GM12878 (cell line): ENCODE measurements around the gene FAM184B. TPM values are rescaled to one million over a fixed set of nuclear protein-coding genes. Genes with fewer than 3 reads are reported as not detected.

Source experiments
- ATAC-seq: fragments of 200-7000 bp; cut with Tn5 transposase; 3 replicates; pipeline ENCODE4 v1.9.1; 2020; ENCODE audit warnings: mild to moderate bottlenecking, moderate library complexity
- BruUV-seq: library from RNA; stranded (reverse); fragments of 400-500 nt; replicated peaks from 2 replicates; lab custom pipeline; 2021; lab: Mats Ljungman, UMichigan
- CTCF ChIA-PET: fragments of 300-600 bp; sonication (Branson Sonifier 250); formaldehyde crosslinking; extraction: SDS; loops from one replicate; lab custom pipeline; 2021; ENCODE audit warnings: inconsistent platforms; lab: Yijun Ruan, JAX
- POLR2A ChIA-PET: fragments of 350-600 bp; formaldehyde crosslinking; extraction: SDS; loops from one replicate; lab custom pipeline; 2021; ENCODE audit warnings: inconsistent platforms; lab: Charles Lee
- RAD21 ChIA-PET: fragments of 300-600 bp; sonication (Branson Sonifier 250); formaldehyde crosslinking; loops from one replicate; lab custom pipeline; 2023; ENCODE audit warnings: antibody characterized with exemption; ENCODE audit not compliant: unreplicated experiment; lab: Charles Lee
- SMC1A ChIA-PET: fragments of 300-600 bp; sonication (Branson Sonifier 250); formaldehyde crosslinking; loops from one replicate; lab custom pipeline; 2023; ENCODE audit not compliant: unreplicated experiment, uncharacterized antibody; lab: Charles Lee
- DNase-seq: peaks from one replicate; pipeline ENCODE4 v3.0.0-alpha.2; 2011; ENCODE audit warnings: low read depth, low spot score
- FAIRE-seq: peaks from 3 replicates; lab custom pipeline; 2011; peaks lifted over from hg19 to GRCh38; lab: Jason Lieb, UNC
- H2AFZ ChIP-seq: 2 replicates; pipeline ENCODE4 v1.6.0; 2011; ENCODE audit warnings: low read depth, low read length, control low read depth; ENCODE audit not compliant: control insufficient read depth
- H3K27ac ChIP-seq: 2 replicates; pipeline ENCODE4 v1.5.1; 2011; ENCODE audit warnings: control low read depth; ENCODE audit not compliant: control insufficient read depth, insufficient read depth
- H3K27me3 ChIP-seq, 2 experiments: replicated peaks in 1 of 2; 2 replicates each; pipeline versions ENCODE4 v1.6.0 to v1.6.1; 2011; ENCODE audit warnings: low read length in 1 of 2; ENCODE audit not compliant: control insufficient read depth in 2 of 2, insufficient read depth in 2 of 2
- H3K36me3 ChIP-seq, 2 experiments: 2 replicates each; pipeline ENCODE4 v1.5.1; 2011; ENCODE audit warnings: low read length in 1 of 2; ENCODE audit not compliant: control insufficient read depth in 2 of 2, insufficient read depth in 2 of 2
- H3K4me1 ChIP-seq: 2 replicates; pipeline ENCODE4 v1.6.1; 2011; ENCODE audit warnings: mild to moderate bottlenecking, low read length, moderate library complexity, mixed read lengths; ENCODE audit not compliant: control insufficient read depth, insufficient read depth
- H3K4me2 ChIP-seq: 2 replicates; pipeline ENCODE4 v1.6.0; 2011; ENCODE audit warnings: control low read depth; ENCODE audit not compliant: control insufficient read depth, insufficient read depth
- H3K4me3 ChIP-seq: fragments of 200-600 bp; sonication (generic); 2 replicates; pipeline ENCODE4 v1.5.1; 2016
- H3K79me2 ChIP-seq: 2 replicates; pipeline ENCODE4 v1.6.0; 2011; ENCODE audit warnings: low read length; ENCODE audit not compliant: control insufficient read depth, insufficient read depth
- H3K9ac ChIP-seq: 2 replicates; pipeline ENCODE4 v1.8.0; 2011; ENCODE audit warnings: low read length, control low read depth, mixed read lengths; ENCODE audit not compliant: control insufficient read depth, insufficient read depth
- H3K9me3 ChIP-seq: replicated peaks from 3 replicates; pipeline ENCODE4 v1.5.1; 2011; ENCODE audit warnings: mild to moderate bottlenecking, low read length; ENCODE audit not compliant: control insufficient read depth, insufficient read depth
- H4K20me1 ChIP-seq: 2 replicates; pipeline ENCODE4 v1.6.0; 2011; ENCODE audit not compliant: control insufficient read depth, insufficient read depth
- BRCA1 ChIP-seq: IDR thresholded peaks from 2 replicates; pipeline ENCODE4 v1.6.1; 2011; ENCODE audit warnings: low read depth, low read length, improper control_type of control experiment
- CTCF ChIP-seq, 3 experiments: IDR thresholded peaks in 2 of 3; conservative IDR thresholded peaks in 1 of 3; 2 replicates each; pipeline ENCODE4 v1.5.1; 2011; ENCODE audit warnings: low read depth in 3 of 3, low read length in 3 of 3, mild to moderate bottlenecking in 3 of 3, control low read depth in 2 of 3, moderate library complexity in 2 of 3, inconsistent platforms in 1 of 3, mixed read lengths in 1 of 3; ENCODE audit not compliant: control insufficient read depth in 2 of 3, insufficient read depth in 1 of 3; ENCODE audit errors: extremely low read depth in 1 of 3
- MLLT1 ChIP-seq: fragments of 450-650 bp; IDR thresholded peaks from 2 replicates; pipeline ENCODE4 v1.6.1; 2016; ENCODE audit warnings: mild to moderate bottlenecking
- SMC3 ChIP-seq: IDR thresholded peaks from 2 replicates; pipeline ENCODE4 v1.6.1; 2011; ENCODE audit warnings: low read length, improper control_type of control experiment, borderline replicate concordance
- SUPT20H ChIP-seq: IDR thresholded peaks from 2 replicates; pipeline ENCODE4 v1.6.1; 2011; ENCODE audit warnings: low read depth, mild to moderate bottlenecking, low read length, moderate library complexity, borderline replicate concordance; ENCODE audit not compliant: control insufficient read depth
- ZBTB11 ChIP-seq: fragments of 450-650 bp; formaldehyde crosslinking; IDR thresholded peaks from 2 replicates; pipeline ENCODE4 v1.5.0; 2022; ENCODE audit warnings: mild to moderate bottlenecking, missing genetic modification characterization
- WGBS: methylation state at CpG from one replicate; pipeline ENCODE4 v1.1.6; 2016; ENCODE audit warnings: low lambda C conversion rate; ENCODE audit not compliant: insufficient replicate concordance, insufficient coverage; ENCODE audit errors: missing lambda C conversion rate; 5-methylcytosine and 5-hydroxymethylcytosine counted together
- in situ Hi-C: fragments of 300-500 bp; cut with MboI; formaldehyde crosslinking; loops from 9 replicates; pipeline ENCODE4 v1.14.3; 2018; ENCODE audit warnings: mixed read lengths
- intact Hi-C: fragments of 100-400 bp; cut with micrococcal nuclease; formaldehyde crosslinking; loops from one replicate; pipeline ENCODE4 v1.14.2; 2022; ENCODE audit not compliant: unreplicated experiment
- polyA plus RNA-seq, 11 experiments: library from polyadenylated mRNA; depleted of rRNA in 4 of 11; unstranded in 6 of 11; stranded (reverse) in 5 of 11; fragments of >200 nt; fragmentation: Nextera tagmentation in 4 of 11; fragmentation: Illumina TruSeq in 1 of 11; extraction: Ambion mirVana in 4 of 11; extraction: Trizol in 1 of 11; gene quantifications; 1 replicate in 1 of 11; 2 replicates in 10 of 11; pipeline versions ENCODE4 v1.2.1 to v1.2.3, GENCODE V29; 2011 to 2016; ENCODE audit warnings: inconsistent platforms in 2 of 11, missing spikeins in 2 of 11, low read depth in 1 of 11
- total RNA-seq, 4 experiments: library from RNA; depleted of rRNA in 3 of 4; stranded (reverse); fragments of >200 nt in 3 of 4; fragmentation: Illumina TruSeq in 1 of 4; extraction: Trizol in 1 of 4; gene quantifications; 2 replicates each; pipeline versions ENCODE4 v1.2.1 to v1.2.3, GENCODE V29; 2013 to 2021

Gene FAM184B
- total and polyA plus RNA-seq, 10 of the 15 experiments (the other 5 are each of a cell fraction or from before 2014, with no cell fraction given): under 0.01 TPM; not detected in 9

- no peaks in the 10 kb centered on the region for H3K27me3 ChIP-seq
- H3K9me3 ChIP-seq: no peaks in the 10 kb centered on the region
- intact Hi-C loops (no loop called here), in situ Hi-C loops (no loop called here)
- H3K79me2 ChIP-seq: no peaks in the 10 kb centered on the region
- no peak overlapping the region for H2AFZ ChIP-seq
- no peak for ATAC-seq
- H3K36me3 ChIP-seq: no peaks in the 10 kb centered on the region
- no peak overlapping the region for H3K4me2 ChIP-seq
- ChIA-PET POLR2A (no interaction called here), SMC1A (interaction anchor here (0.7 kb wide), 1 partner anchor 303 kb away, joined by 3 read pairs; no protein-coding TSS in a partner anchor), RAD21 (no interaction called here), CTCF (no interaction called here)
- FAIRE-seq: no peak
- no peaks in the 10 kb centered on the region for H3K4me1 ChIP-seq
- H3K27ac ChIP-seq: no peak overlapping the region
- BruUV-seq: no TSS peak
- TF ChIP-seq SMC3 (no peak), CTCF (IDR thresholded peaks at IDR 0.05 in 2 of 3, conservative IDR thresholded peaks at IDR 0.05 in 1 of 3; ENCODE audit: control insufficient read depth in 2 of 3, extremely low read depth in 1 of 3, insufficient read depth in 1 of 3, low read depth in 3 of 3, low read length in 3 of 3) (no peak), MLLT1 (no peak), SUPT20H (no peak), ZBTB11 (CRISPR knock-in tag) (no peak), BRCA1 (no peak)
- no peaks in the 10 kb centered on the region for H4K20me1 ChIP-seq
- H3K4me3 ChIP-seq: no peak overlapping the region
- 20% methylated on average over 5 of the region's 5 CpGs for WGBS
- H3K9ac ChIP-seq: no peak overlapping the region
- DNase-seq: no peak
Measured at GRCh38 chr4:17717301-17717700, 64.1 kb downstream of the FAM184B start.
